ENCODE measurements around the gene HEXIM1.

DNA sequence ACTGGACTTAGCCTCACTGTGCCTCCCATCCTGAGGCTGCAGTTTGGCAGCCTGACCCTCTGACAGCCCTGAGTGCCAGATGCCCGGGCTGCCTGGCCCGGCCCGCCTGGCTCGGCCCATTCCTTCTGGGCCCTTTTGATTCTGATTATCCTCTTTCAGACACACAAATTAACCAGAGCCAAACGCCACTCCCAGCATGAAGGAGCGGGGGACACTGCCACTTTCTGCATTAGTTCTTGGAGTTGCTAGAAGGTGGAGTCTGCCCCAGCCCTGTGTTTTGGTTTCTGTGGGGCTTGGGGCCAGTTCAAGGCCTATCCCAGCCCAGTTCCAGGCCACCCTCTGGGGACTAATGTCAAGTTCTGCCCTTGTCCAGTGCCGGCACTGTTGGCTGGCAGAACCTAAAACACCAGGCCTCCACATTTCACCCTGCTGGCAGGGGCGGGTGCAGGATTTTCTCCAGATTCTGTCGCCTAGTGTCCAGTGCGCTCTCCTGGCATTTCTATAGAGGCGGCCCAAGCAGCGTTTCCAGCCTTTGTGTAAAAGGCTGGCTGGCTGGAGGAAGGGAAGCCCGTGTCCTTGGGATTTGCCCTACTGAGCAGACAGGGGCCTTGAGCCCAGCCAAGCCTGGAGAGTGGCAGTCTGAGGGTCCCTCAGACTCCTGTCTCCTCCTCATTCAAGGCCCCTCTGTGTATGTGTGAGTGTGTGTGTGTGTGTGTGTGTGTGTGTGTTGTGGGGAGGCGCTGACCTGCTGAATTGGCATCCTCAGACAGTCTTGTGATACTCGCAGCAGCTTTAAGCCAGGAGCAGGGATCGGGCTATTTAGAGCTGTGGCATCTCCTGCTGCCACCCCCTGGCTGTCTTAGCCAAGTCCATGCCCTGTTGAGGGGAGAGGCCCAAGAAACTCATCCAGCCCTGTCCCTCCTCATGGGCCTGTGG is 37.3 kb upstream of the HEXIM1 start:
- TF ChIP-seq POLR2A (IDR thresholded peaks at IDR 0.05) (no peak), POLR2AphosphoS5 (IDR thresholded peaks at IDR 0.05) (no peak)

All from prostate gland (tissue), 1 donor.